Mucosa of descending colon (tissue), 3 donors: Measurements from ENCODE around the gene CEP135. TPM values are rescaled to one million over a fixed set of nuclear protein-coding genes. Genes with fewer than 3 reads are reported as not detected.
A peak's percentile ranks its signal among the peaks of the same experiment; 100 is the strongest.

ENCODE experiments used
- ATAC-seq: fragments of 200-7000 bp; cut with Tn5 transposase; one replicate; pipeline ENCODE4 v1.9.1; 2020; ENCODE audit warnings: mild to moderate bottlenecking, moderate library complexity
- DNase-seq, 3 donors: peaks; one replicate each; pipeline ENCODE4 v3.0.0-alpha.2; 2020
- H3K36me3 ChIP-seq: fragments of 200-600 bp; one replicate; pipeline ENCODE4 v1.8.0; 2021; ENCODE audit warnings: low read depth, mild to moderate bottlenecking
- H3K4me1 ChIP-seq: fragments of 200-600 bp; one replicate; pipeline ENCODE4 v1.8.0; 2021; ENCODE audit warnings: low read depth, mild to moderate bottlenecking
- H3K4me3 ChIP-seq: fragments of 200-600 bp; one replicate; pipeline ENCODE4 v1.8.0; 2021; ENCODE audit warnings: mild to moderate bottlenecking
- H3K9me3 ChIP-seq: fragments of 200-600 bp; one replicate; pipeline ENCODE4 v1.8.0; 2021; ENCODE audit warnings: mild to moderate bottlenecking
- CTCF ChIP-seq: fragments of 200-600 bp; IDR thresholded peaks from one replicate; pipeline ENCODE4 v1.8.0; 2022; ENCODE audit warnings: antibody characterized with exemption, mild to moderate bottlenecking
- intact Hi-C, 2 donors: fragments of 100-400 bp; cut with DNase I in 1 of 2; cut with micrococcal nuclease in 1 of 2; formaldehyde crosslinking; loops; one replicate each; pipeline versions ENCODE4 v1.11.0 to v1.11.1; 2022; cut with DNase I, micrococcal nuclease
- total RNA-seq, 3 donors: library from RNA; stranded (reverse); fragmentation: NEBNext Ultra II Directional in 2 of 3; extraction: Animal tissue kit (Norgen Biotek cat#: 25700) in 2 of 3; gene quantifications; one replicate each; pipeline versions ENCODE4 v1.2.1 to v1.2.4, GENCODE V29; 2021 to 2023
- donor health status: DM: no; HTN: no; CAD: no; lungs with moderate emphysema.
- donor health status: DM: no; HTN: no; CAD: no.
- donor health status: DM: no; HTN: yes; CAD: no.

CEP135 gene
- total RNA-seq, 3 donors from 2014 or later, result 3.8 to 6.9 (median 5.9) TPM

GRCh38 chr4:55906989-55907388 is 41.8 kb upstream of the CEP135 start:
- intact Hi-C loops, result no loop called here
- ATAC-seq, result peak; percentile 13
- DNase-seq, result no peak
- Histone ChIP-seq H3K36me3 (no peaks in the 10 kb centered on the region), H3K4me1 (no peaks in the 10 kb centered on the region), H3K4me3 (no peak overlapping the region), H3K9me3 (no peaks in the 10 kb centered on the region)
- no peak for TF ChIP-seq CTCF

GRCh38 chr4:55907469-55907868 is 41.3 kb upstream of the CEP135 start:
- DNase-seq, result no peak
- TF ChIP-seq CTCF, result no peak
- intact Hi-C loops, result no loop called here
- Histone ChIP-seq H3K36me3 (no peaks in the 10 kb centered on the region), H3K4me1 (no peaks in the 10 kb centered on the region), H3K9me3 (no peaks in the 10 kb centered on the region), H3K4me3 (no peak overlapping the region)
- ATAC-seq, result no peak

GRCh38 chr4:55910140-55910539 is 38.6 kb upstream of the CEP135 start:
- H3K9me3 ChIP-seq, result no peaks in the 10 kb centered on the region
- TF ChIP-seq CTCF, result no peak
- intact Hi-C loops, result no loop called here
- H3K4me1 ChIP-seq, result no peaks in the 10 kb centered on the region
- H3K36me3 ChIP-seq, result no peaks in the 10 kb centered on the region
- DNase-seq, result no peak
- H3K4me3 ChIP-seq, result no peak overlapping the region
- no peak for ATAC-seq

- TF ChIP-seq CTCF, result no peak
- no peak for ATAC-seq
- Histone ChIP-seq H3K9me3 (no peaks in the 10 kb centered on the region), H3K36me3 (no peaks in the 10 kb centered on the region), H3K4me1 (no peaks in the 10 kb centered on the region), H3K4me3 (no peak overlapping the region)
- intact Hi-C loops, result no loop called here
- DNase-seq, result no peak
Observed at GRCh38 chr4:55912249-55912648, 36.5 kb upstream of the CEP135 start.

- Histone ChIP-seq H3K36me3 (no peaks in the 10 kb centered on the region), H3K4me1 (no peaks in the 10 kb centered on the region), H3K9me3 (no peaks in the 10 kb centered on the region), H3K4me3 (no peak overlapping the region)
- intact Hi-C loops, result no loop called here
- ATAC-seq, result no peak
- TF ChIP-seq CTCF, result no peak
- no peak for DNase-seq
Observed at GRCh38 chr4:55920571-55920970, 28.2 kb upstream of the CEP135 start.

- no peaks in the 10 kb centered on the region for H3K9me3 ChIP-seq
- DNase-seq (no peak), ATAC-seq (no peak)
- TF ChIP-seq CTCF, result no peak
- no peaks in the 10 kb centered on the region for H3K36me3 ChIP-seq
- no peak overlapping the region for H3K4me3 ChIP-seq
- no peaks in the 10 kb centered on the region for H3K4me1 ChIP-seq
- intact Hi-C loops, result no loop called here
Observed at GRCh38 chr4:55921093-55921492, 27.7 kb upstream of the CEP135 start.
